Activated naive CD8-positive, alpha-beta T cell treated with anti-CD3 and anti-CD28 coated beads for 36 hours (primary cell): ENCODE measurements around the gene TSHZ2. TPM values are rescaled to one million over a fixed set of nuclear protein-coding genes. Genes with fewer than 3 reads are reported as not detected.
"Not testable (repeated sequence)": the region's sequence is repeated elsewhere in the genome, so short reads cannot be mapped to it uniquely, and the experiment has no call there.

Experiments used
- DNase-seq: peaks from one replicate; pipeline ENCODE4 v3.0.0; 2021
- H3K27ac Mint-ChIP-seq: one replicate; pipeline ENCODE4 v1.8.0; 2022; ENCODE audit warnings: mild to moderate bottlenecking, moderate library complexity, mixed read lengths
- H3K27me3 Mint-ChIP-seq: one replicate; pipeline ENCODE4 v1.8.0; 2022; ENCODE audit warnings: mild to moderate bottlenecking, mixed read lengths
- H3K36me3 Mint-ChIP-seq: one replicate; pipeline ENCODE4 v1.8.0; 2021; ENCODE audit warnings: mild to moderate bottlenecking, mixed read lengths
- H3K4me1 Mint-ChIP-seq: one replicate; pipeline ENCODE4 v1.8.0; 2021; ENCODE audit warnings: mixed read lengths
- H3K4me3 Mint-ChIP-seq: one replicate; pipeline ENCODE4 v1.8.0; 2022; ENCODE audit warnings: mild to moderate bottlenecking, moderate library complexity, mixed read lengths
- H3K9me3 Mint-ChIP-seq: one replicate; pipeline ENCODE4 v1.8.0; 2022; ENCODE audit warnings: mixed read lengths
- total RNA-seq, 2 experiments: library from RNA; stranded (reverse); gene quantifications; one replicate each; pipeline ENCODE4 v1.2.3, GENCODE V29; 2021

TSHZ2 gene
- total RNA-seq, 2 experiments from 2014 or later, result 0.54 to 0.74 TPM

DNA sequence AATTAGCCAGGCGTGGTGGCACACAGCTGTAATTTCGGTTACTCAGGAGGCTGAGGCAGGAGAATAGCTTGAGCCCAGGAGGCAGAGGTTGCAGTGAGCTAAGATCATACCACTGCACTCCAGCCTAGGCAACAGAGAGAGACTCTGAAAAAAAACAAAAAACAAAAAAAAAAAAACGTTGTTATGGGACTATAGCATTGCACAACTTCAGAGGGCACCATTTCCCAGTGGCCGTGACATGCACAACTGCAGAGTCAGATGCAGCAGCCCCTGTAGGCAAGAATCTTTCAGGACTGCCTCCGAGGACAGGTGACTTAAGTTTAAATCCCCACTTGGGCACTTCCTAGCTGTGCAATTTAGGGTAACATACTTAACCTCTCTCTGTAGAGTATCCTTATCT lies 557.5 kb downstream of the TSHZ2 start:
- Mint-ChIP-seq H3K27me3 (no peaks in the 10 kb centered on the region), H3K4me3 (no peak overlapping the region)

DNA sequence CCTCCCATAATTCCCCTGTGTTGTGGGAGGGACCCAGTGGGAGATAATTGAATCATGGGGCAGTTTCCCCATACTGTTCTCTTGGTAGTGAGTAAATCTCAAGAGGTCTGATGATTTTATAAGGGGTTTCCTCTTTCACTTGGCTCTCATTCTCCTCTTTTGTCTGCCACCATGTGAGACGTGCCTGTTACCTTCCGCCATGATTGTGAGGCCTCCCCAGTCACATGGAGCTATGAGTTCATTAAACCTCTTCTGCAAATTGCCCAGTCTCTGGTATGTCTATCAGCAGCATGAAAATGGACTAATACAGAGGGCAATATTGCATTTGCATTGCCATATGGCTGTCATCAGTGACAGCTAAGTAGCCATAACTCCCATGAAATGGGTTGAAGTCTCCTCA lies 558.3 kb downstream of the TSHZ2 start:
- no peak for DNase-seq
- Mint-ChIP-seq H3K27me3 (no peaks in the 10 kb centered on the region), H3K4me3 (no peak overlapping the region), H3K4me1 (no peaks in the 10 kb centered on the region), H3K9me3 (no peaks in the 10 kb centered on the region), H3K27ac (no peak overlapping the region), H3K36me3 (no peaks in the 10 kb centered on the region)

More for the DNA sequence above, 557.5 kb downstream of the TSHZ2 start:
- no peaks in the 10 kb centered on the region for H3K9me3 Mint-ChIP-seq
- no peak overlapping the region for H3K27ac Mint-ChIP-seq
- no peaks in the 10 kb centered on the region for H3K36me3 Mint-ChIP-seq
- no peaks in the 10 kb centered on the region for H3K4me1 Mint-ChIP-seq
- no peak for DNase-seq

DNA sequence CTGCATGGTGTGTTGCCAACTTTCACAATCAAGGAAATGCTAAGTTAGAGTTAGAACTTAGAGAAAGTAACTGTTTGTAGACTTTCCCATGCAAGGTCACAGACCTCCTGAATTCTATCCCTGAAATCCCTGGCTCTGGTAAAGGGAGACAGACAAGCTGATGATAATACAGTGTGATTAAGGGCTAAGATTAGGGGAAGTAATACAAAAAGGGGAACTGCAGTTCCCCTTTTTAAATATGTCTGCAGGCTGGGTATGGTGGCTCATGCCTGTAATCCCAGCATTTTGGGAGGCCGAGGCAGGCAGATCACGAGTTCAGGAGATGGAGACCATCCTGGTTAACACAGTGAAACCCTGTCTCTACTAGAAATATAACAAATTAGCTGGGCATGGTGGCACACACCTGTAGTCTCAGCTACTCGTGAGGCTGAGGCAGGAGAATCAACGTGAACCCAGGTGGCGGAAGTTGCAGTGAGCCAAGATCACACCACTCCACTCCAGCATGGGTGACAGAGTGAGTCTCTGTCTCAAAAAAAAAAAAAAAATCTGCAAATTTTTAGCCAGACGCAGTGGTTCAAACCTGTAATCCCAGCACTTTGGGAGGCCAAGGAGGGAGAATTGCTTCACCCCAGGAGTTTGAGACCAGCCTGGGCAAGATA lies 560.6 kb downstream of the TSHZ2 start:
- not testable (repeated sequence) for DNase-seq, H3K4me1 Mint-ChIP-seq, H3K9me3 Mint-ChIP-seq, H3K27ac Mint-ChIP-seq, H3K27me3 Mint-ChIP-seq, H3K4me3 Mint-ChIP-seq, H3K36me3 Mint-ChIP-seq

DNA sequence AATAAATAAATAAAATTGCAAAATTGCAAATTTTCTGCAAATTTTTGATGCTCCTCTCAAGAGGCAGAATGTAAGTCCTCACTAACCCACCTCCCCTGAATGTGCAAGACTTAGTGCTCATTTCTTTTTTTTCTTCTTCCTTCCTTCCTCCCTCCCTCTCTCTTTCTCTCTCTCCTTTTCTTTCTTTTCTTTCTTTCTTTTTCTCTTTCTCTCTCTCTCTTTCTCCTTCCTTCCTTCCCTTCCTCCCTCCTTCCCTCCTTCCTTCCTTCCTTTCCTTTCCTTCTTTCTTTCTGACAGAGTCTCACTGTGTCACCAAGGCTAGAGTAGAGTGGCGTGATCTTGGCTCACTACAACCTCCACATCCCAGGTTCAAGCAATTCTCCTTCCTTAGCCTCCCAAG lies 561.3 kb downstream of the TSHZ2 start:
- Mint-ChIP-seq H3K27ac (no peak overlapping the region), H3K4me3 (no peak overlapping the region), H3K36me3 (no peaks in the 10 kb centered on the region), H3K27me3 (no peaks in the 10 kb centered on the region), H3K9me3 (no peaks in the 10 kb centered on the region), H3K4me1 (no peaks in the 10 kb centered on the region)
- DNase-seq, result no peak

DNA sequence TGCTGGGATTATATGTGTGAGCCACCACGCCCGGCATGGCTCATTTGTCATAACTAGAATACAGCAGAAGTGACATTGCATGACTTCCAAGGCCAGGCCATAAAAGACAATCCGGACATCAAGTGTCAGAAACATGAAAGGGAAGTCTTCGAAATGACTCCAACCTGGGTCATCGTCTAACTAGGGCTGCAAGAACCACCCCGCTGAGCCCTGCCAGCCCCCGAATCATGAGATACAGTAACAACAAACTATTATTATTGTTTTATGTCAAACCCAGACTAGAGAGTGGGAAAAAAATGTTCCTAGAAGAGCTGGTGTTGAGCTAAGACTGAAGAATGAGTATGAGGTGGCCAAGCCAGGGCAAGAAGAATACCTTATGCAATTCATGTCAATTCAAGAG lies 561.9 kb downstream of the TSHZ2 start:
- no peaks in the 10 kb centered on the region for H3K27me3 Mint-ChIP-seq
- H3K4me3 Mint-ChIP-seq, result no peak overlapping the region
- H3K4me1 Mint-ChIP-seq, result no peaks in the 10 kb centered on the region
- H3K36me3 Mint-ChIP-seq, result no peaks in the 10 kb centered on the region
- no peaks in the 10 kb centered on the region for H3K9me3 Mint-ChIP-seq
- DNase-seq, result no peak
- H3K27ac Mint-ChIP-seq, result no peak overlapping the region

DNA sequence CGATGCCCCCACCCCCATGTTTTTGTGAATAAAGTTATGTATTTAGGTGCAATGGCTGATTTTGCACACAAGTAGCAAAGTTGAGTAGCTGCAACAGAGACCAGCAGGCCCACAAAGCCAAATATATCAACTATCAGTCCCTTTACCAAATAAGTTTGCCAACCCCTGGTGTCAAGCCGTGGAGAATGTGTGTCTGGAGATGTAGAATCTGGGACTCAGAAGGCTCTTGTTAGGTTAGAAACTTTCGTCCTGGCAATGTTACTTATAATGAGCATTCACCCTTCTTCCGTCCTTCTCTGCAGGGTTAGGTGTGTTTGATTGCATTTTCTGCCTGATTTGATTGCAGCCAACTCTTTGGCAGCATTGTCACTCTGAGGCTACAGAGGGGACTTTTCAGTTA lies 563.7 kb downstream of the TSHZ2 start:
- DNase-seq, result no peak
- Mint-ChIP-seq H3K27ac (no peak overlapping the region), H3K36me3 (no peaks in the 10 kb centered on the region), H3K9me3 (no peaks in the 10 kb centered on the region), H3K4me1 (no peaks in the 10 kb centered on the region), H3K4me3 (no peak overlapping the region), H3K27me3 (no peaks in the 10 kb centered on the region)

DNA sequence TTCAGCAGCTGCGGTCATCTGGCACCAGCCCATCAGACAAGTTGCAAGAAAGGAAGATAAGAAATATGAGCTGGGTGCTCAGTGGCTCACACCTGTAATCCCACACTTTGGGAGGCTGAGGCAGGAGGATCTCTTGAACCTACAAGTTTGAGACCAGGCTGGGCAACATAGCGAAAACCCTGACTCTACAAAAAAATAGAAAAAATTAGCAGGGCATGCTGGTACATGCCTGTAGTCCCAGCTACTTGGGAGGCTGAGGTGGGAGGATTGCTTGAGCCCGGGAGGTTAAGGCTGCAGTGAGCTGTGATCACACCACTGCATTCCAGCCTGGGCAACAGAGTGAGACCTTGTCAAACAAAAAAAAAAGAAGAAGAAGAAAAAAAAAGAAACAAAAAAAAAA lies 564.2 kb downstream of the TSHZ2 start:
- not testable (repeated sequence) for H3K27me3 Mint-ChIP-seq, H3K4me3 Mint-ChIP-seq, H3K4me1 Mint-ChIP-seq, H3K36me3 Mint-ChIP-seq, DNase-seq, H3K9me3 Mint-ChIP-seq, H3K27ac Mint-ChIP-seq

DNA sequence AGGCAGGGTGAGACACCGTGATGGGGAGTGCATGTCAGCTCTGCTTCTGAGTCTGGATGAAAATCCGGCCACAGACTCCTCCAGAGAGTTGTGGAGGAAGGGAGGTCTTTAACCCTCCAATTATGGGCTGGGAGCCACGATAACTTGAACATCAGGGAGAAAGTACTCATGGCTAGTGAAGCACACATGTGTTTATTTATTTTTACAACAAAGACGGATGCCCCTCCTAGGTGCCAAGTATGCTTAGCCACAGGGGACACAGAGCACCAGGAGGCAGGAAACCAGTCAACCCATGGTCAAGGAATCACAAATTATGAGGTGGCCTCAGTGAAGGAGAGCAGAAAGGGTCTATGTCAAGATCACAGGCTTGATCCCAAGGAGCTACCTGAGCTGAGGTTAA lies 567.4 kb downstream of the TSHZ2 start:
- DNase-seq, result no peak
- Mint-ChIP-seq H3K27me3 (no peaks in the 10 kb centered on the region), H3K4me3 (no peak overlapping the region), H3K4me1 (no peaks in the 10 kb centered on the region), H3K36me3 (no peaks in the 10 kb centered on the region), H3K27ac (no peak overlapping the region), H3K9me3 (no peaks in the 10 kb centered on the region)
